ENCODE results near the gene SLK.

Gene SLK

DNA sequence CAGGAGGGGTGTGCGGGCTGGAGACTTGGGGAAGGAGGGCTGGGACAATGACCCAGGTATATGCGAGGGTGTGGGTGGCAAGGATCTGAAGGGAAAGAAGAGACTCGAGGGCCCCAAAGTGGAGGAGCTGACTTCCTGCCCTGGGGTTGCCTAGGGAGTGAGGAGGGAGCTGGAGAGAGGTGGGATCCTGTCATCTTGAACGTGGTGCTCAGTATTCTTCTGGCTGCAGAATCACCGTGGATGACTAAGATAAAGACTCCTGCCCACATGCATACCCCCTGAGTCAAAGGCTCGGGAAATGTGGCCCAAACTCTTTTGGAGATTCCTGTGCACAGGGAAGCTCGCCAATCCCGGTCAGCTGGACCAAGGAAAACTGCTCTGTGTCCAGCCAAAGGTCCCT is 87.5 kb downstream of the SLK start:
- DNase-seq = peak; percentile 81

DNA sequence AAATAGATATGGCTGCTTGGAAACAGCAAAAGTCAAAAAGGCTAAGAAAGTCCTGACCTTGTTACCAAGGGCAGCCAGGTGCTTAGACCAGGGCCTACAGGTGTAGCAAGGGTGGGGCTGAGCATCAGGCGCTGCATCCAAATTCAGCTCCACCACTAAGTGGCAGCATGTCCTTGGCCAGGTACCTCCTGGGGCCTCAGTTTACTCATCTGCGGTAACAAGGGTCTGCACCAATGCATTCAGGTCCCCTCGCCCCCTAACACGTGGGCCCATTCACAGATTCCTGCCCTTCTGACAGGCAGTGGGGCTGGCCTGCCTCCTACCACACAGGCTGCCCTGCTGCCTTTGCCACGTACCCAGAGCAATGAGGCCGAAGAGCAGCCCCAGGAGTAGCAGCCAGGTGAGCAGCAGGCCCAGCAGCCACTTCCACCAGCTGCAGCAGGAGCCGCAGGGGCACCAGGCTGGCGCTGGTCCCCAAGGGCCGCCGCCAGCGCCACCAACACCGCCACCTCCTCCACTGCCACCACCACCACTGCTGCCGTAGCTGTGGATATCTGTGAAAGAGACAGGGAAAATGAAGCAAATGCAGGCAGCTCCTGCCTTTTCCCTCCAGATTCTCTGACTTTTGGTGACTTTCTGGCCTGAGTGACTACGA is 89.8 kb downstream of the SLK start:
- no peak for DNase-seq

DNA sequence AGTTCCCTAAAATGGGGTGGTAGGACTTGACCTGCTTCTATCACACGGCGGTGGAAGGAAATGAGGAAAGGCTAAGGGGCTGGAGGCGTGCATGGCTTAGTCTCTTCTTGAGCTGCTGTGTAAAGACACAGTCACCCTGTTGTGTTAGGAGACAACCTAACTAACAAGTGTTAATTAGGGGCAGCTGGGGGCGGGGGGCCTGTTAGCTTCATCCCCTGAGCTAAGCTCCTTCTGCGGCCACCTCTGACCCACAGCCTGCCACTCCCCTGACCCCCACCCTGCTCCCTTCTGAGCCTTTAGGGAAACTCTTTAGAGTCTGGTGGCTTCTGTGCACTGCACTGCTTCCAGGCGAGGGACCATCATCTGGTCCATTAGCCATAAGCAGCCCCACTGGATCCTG is 90.8 kb downstream of the SLK start:
- no peak for DNase-seq

DNA sequence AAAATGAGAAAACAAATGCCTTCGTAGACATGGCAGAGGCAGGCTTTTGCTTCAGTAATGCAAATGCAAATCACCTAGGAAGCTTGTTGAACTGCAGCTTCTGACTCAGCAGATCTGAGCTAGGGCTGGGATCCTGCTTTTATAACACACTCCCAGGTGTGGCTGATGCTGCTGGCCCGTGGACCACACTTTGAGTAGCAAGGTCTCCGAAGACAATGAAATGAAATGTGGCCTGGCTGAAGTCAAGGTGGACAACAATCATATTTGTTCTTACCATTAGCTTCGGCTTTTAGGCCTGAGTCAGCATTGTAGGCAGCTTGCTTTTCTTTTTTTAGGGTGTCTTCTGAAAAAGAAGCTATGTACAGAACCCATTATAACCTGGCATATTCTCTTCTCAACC is 92.4 kb downstream of the SLK start:
- DNase-seq = no peak

DNA sequence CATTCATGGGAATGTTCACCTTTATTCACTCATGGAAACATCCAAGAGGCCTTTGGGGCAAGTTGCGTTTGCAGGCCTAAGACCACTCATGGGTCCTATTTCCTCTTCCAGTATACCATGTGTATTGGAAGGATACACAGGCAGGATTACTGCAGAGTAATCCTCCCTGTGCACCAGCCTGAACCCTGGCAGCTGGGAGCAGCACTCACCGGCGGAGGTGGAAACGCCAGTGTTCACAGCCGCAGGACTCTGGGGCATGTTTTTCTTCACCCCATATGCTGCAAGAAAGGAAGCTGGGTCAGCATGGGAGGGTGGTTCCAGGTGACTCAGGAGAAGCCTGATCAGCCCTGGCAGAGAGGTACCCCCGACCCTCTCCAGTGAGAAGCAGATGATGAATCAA is 94.3 kb downstream of the SLK start:
- DNase-seq = no peak

DNA sequence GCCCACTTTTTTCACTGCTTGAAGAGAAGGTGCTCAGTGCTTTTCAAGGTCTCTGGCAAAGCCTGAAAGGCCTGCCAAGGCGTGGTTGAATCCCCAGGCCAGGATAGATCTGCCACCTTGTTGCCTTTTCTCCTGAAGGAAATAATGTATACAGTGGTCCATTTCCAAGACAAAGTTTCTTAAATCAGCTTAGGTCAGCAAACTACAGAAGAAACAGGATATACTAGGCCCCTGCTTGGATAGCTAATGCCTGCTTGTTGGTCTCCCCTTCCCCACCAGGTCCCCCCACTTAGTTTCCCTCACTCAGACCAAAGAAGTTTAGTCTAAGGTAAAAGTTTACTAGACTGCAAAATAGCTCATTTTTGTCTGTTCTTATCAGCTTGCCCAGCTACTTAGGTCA is 98.8 kb downstream of the SLK start:
- no peak for DNase-seq

DNA sequence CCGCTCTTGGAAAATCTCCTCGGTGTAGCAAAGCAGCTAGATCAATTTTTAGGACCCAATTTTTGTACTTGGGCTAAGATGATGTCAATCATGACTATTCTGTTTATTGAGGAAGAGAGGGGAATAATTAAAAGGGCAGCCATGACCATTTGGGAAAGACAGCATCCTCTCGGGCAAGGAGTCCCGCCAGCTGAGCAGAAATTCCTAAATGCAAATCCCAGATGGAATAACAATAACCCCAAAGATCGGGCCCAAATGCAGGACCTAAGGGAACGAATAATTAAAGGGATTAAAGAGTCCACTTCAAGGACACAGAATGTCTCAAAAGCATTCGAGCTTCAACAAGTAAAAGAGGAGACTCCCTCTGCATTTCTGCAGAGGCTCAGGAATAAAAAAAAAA is 100.0 kb downstream of the SLK start:
- no peak for DNase-seq

DNA sequence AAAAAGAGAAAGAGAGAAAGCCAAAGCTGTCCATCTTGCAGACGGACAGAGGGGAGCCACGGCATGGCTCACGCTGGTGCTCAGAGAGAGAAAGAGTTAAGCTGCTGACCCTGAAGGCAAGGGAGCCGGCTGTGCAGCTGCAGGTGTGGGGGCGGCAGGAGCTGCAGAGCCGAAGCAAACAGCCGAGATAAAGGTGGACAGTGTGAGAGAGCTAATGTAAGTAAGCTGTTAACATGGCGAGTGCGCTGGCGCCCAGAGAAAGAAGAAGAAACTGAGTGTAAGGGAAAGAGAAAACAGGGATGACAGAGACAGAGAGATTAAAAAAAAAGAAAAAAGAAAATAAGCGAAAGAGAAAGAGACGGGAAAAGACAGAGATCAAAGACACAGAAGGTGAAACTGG is 100.6 kb downstream of the SLK start:
- DNase-seq = no peak

DNA sequence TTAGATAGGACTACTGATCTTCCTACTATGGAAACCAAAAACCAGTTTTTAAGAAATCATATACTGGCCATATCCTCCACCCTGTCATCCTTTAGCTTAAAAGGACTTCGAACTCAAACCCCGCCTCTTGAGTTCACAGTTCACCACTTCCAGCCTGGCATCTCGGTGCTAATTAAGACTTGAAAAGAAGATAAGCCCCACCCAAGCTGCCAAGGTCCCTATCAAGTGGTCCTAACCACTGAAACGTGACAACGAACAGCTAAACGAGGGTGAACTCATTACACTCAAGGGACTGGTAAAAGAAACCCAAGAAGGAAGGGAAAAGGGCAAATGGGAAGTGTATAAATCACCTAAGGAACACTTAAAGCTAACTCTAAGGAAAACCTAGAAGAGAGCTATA is 102.7 kb downstream of the SLK start:
- DNase-seq = no peak

DNA sequence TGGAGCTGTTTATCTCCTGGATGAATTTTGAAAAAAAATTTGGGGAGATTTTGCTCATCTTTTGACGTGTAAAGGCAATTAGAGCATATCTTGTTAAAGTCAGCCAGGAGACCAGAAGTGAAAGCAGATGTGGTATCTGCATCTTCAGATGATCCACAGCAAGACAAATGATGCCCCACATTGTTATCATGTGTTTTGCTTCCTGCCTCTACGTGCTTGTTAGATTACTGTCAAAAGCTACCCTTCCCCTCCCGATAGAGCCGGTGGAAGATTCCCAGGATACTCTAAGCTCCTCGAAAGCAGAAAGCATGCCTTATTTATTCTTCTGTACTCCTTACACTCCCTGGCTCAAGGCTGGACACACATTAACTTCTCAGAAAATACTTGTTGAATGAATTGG is 105.8 kb downstream of the SLK start:
- no peak for DNase-seq

DNA sequence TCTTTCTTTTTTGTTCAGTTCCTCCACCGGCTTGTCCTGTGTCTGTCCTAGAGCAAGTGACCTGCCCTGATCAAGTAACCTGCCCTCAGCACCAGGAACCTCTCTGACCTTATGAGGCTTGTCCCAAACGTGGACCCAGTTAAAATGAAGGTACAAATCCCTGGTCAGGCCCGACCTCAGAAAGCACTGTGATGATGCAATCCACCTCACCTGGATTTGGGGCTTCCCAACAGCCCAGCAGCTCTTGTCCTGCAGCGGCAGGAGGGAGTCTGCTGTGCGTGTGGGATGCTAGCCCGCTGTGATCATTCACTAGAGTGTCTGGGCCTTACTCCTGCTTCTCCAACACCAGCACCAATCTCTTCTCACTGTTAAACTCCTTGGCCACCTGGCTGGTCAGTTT is 107.6 kb downstream of the SLK start:
- no peak for DNase-seq

DNA sequence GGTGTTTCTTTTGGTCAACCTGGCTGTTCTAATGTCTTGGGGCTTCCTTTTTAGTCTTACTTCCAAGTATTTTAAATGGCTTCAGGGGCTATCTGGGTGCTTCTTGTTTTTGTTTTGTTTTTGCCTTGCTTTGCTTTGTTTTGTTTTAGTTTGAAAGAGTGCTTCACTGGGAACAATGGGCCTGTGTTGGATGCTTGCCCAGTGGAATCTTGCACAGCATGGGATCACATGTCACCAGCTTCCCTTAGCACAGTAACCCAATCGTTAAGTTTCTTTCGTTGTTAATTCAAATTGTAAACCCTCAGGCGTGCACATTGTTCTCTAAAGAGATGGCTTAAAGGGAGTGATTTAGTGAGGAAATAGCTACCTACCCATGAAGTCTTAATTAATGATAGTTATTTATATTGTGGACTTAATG is 109.8 kb downstream of the SLK start:
- DNase-seq = peak; percentile 33

DNA sequence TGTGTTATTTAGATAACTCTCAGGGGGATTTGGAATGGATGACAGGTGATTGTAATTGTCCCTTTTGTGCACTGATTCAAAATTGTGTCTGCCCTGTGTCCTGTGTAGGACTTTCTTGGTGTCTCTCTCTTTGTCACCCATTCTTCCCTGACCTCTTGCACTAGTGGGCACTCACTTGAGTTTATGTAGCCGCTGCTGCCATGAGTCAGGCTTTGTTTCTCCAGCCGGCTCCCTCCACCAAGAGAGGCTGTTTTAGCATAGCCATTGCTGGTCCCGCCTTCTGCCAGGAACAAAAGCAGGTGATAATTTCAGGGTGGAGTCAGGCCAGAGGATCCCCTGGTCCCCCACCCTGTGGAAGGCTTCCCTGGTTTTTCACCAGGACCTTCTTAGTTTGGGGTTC is 110.3 kb downstream of the SLK start:
- DNase-seq = no peak

DNA sequence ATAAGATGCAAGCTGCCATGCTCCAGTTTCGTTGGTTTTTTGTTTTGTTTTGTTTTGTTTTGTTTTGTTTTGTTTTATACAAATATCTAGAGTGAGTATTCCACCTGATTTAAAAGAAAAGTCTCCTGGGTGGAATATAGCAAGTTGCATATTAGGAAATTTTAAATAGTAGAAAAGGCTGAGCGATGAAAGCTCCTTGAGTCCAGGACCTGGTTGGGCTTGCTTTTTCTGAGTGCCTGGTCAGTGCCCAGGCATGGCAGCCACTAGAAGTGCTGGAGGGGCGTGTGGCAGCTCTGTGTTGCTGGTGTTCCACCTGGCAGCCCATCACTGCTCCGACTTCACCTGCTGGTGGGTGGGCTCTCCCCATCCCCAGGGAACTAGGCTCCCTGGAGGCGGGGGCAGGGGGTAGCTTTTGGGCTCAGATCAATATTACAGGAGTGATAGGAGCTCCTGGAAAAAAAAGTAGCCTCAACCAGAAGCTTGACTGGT is 110.8 kb downstream of the SLK start:
- no peak for DNase-seq
